Tibial artery (tissue), 4 donors: ENCODE results near the gene LLGL1.

Experiments used
- DNase-seq, 2 donors: peaks; one replicate each; pipeline ENCODE4 v3.0.0-alpha.2; 2019
- H3K27ac ChIP-seq, 2 donors: fragments of 200-600 bp; sonication (generic) in 1 of 2; 1 replicate in 1 of 2; 2 replicates in 1 of 2; pipeline ENCODE4 v1.5.1; 2018 to 2019; ENCODE audit warnings: mild to moderate bottlenecking in 1 of 2
- H3K27me3 ChIP-seq, 2 donors: fragments of 200-600 bp; sonication (generic) in 1 of 2; one replicate each; pipeline versions ENCODE4 v1.5.1 to v1.6.0; 2016 to 2019
- H3K36me3 ChIP-seq, 3 donors: fragments of 200-600 bp; sonication (generic) in 2 of 3; one replicate each; pipeline ENCODE4 v1.5.1; 2016 to 2019; ENCODE audit warnings: mild to moderate bottlenecking in 2 of 3
- H3K4me1 ChIP-seq, 4 donors: fragments of 200-600 bp; sonication (generic) in 2 of 4; 1 replicate in 3 of 4; 2 replicates in 1 of 4; pipeline ENCODE4 v1.5.1; 2016 to 2019
- H3K4me3 ChIP-seq, 2 donors: fragments of 200-600 bp; sonication (generic) in 1 of 2; 1 replicate in 1 of 2; 2 replicates in 1 of 2; pipeline ENCODE4 v1.5.1; 2018 to 2019; ENCODE audit warnings: mild to moderate bottlenecking in 2 of 2
- H3K9me3 ChIP-seq, 3 donors: fragments of 200-600 bp; sonication (generic) in 1 of 3; one replicate each; pipeline ENCODE4 v1.5.1; 2016 to 2019
- CTCF ChIP-seq, 2 experiments: fragments of 200-600 bp in 1 of 2; fragments of 450-650 bp in 1 of 2; IDR thresholded peaks; one replicate each; pipeline ENCODE4 v1.5.1; 2017 to 2019; ENCODE audit warnings: antibody characterized with exemption in 2 of 2, mild to moderate bottlenecking in 1 of 2, moderate library complexity in 1 of 2
- intact Hi-C: fragments of 100-400 bp; cut with DNase I; formaldehyde crosslinking; loops from one replicate; pipeline ENCODE4 v1.15.0; 2023; ENCODE audit warnings: low total_unique reads

Gene LLGL1

GRCh38 chr17:18246109-18246725 lies 20.8 kb downstream of the LLGL1 start:
- Histone ChIP-seq H3K4me3 (no peak overlapping the region), H3K27ac (no peak overlapping the region), H3K36me3 (peaks cover 47 to 100% (median 76%) of the 10 kb centered on the region in 3 donors), H3K4me1 (peaks cover 0 to 14% (median 0%) of the 10 kb centered on the region in 4 donors), H3K27me3 (no peaks in the 10 kb centered on the region), H3K9me3 (no peaks in the 10 kb centered on the region)
- TF ChIP-seq CTCF (IDR thresholded peaks at IDR 0.05), result no peak
- DNase-seq, result no peak
- intact Hi-C loops, result no loop called here

- peaks cover 55 to 100% (median 84%) of the 10 kb centered on the region in 3 donors for H3K36me3 ChIP-seq
- intact Hi-C loops, result no loop called here
- no peak for TF ChIP-seq CTCF (IDR thresholded peaks at IDR 0.05)
- DNase-seq, result no peak
- H3K27ac ChIP-seq, result no peak overlapping the region
- no peaks in the 10 kb centered on the region for H3K9me3 ChIP-seq
- peaks cover 0 to 14% (median 0%) of the 10 kb centered on the region in 4 donors for H3K4me1 ChIP-seq
- H3K27me3 ChIP-seq, result no peaks in the 10 kb centered on the region
- no peak overlapping the region for H3K4me3 ChIP-seq
Observed at GRCh38 chr17:18246880-18247612, 21.6 kb downstream of the LLGL1 start.

- Histone ChIP-seq H3K36me3 (peaks cover 61 to 100% (median 90%) of the 10 kb centered on the region in 3 donors), H3K4me1 (peaks cover 0 to 14% (median 0%) of the 10 kb centered on the region in 4 donors)
- DNase-seq, result no peak
Observed at GRCh38 chr17:18247613-18248001, 22.2 kb downstream of the LLGL1 start.

GRCh38 chr17:18248300-18248731 lies 22.9 kb downstream of the LLGL1 start:
- H3K36me3 ChIP-seq, result peaks cover 68 to 100% (median 96%) of the 10 kb centered on the region in 3 donors
- peaks cover 0 to 18% (median 0%) of the 10 kb centered on the region in 4 donors for H3K4me1 ChIP-seq
- DNase-seq, result peak; percentile 48 to 79
- no peak overlapping the region for H3K4me3 ChIP-seq
- intact Hi-C loops, result no loop called here
- H3K9me3 ChIP-seq, result no peaks in the 10 kb centered on the region
- no peak overlapping the region for H3K27ac ChIP-seq
- TF ChIP-seq CTCF (IDR thresholded peaks at IDR 0.05), result peak; percentile 59 to 63
- no peaks in the 10 kb centered on the region for H3K27me3 ChIP-seq

More at GRCh38 chr17:18247613-18248001, 22.2 kb downstream of the LLGL1 start:
- H3K27me3 ChIP-seq, result no peaks in the 10 kb centered on the region
- no peak overlapping the region for H3K4me3 ChIP-seq
- H3K9me3 ChIP-seq, result no peaks in the 10 kb centered on the region
- H3K27ac ChIP-seq, result no peak overlapping the region
- intact Hi-C loops, result no loop called here
- no peak for TF ChIP-seq CTCF (IDR thresholded peaks at IDR 0.05)

GRCh38 chr17:18248811-18249210 lies 23.4 kb downstream of the LLGL1 start:
- Histone ChIP-seq H3K4me3 (no peak overlapping the region), H3K9me3 (no peaks in the 10 kb centered on the region), H3K27me3 (no peaks in the 10 kb centered on the region), H3K4me1 (peaks cover 0 to 23% (median 0%) of the 10 kb centered on the region in 4 donors), H3K27ac (no peak overlapping the region), H3K36me3 (peaks cover 73 to 100% (median 96%) of the 10 kb centered on the region in 3 donors)
- intact Hi-C loops, result no loop called here
- TF ChIP-seq CTCF (IDR thresholded peaks at IDR 0.05), result no peak
- no peak for DNase-seq
